NCI-H460 (cell line): ENCODE measurements around the gene HGD. TPM values are rescaled to one million over a fixed set of nuclear protein-coding genes. Genes with fewer than 3 reads are reported as not detected.
A peak's percentile ranks its signal among the peaks of the same experiment; 100 is the strongest.

Source experiments
- DNase-seq: peaks from one replicate; pipeline ENCODE4 v3.0.0-alpha.2; 2016; ENCODE audit warnings: low read depth; ENCODE audit errors: extremely low read depth
- small RNA-seq, 2 experiments: library from RNA; depleted of rRNA; stranded (forward); fragments of <200 nt; gene quantifications; one replicate each; pipeline ENCODE3, GENCODE V24; 2014
- total RNA-seq: library from RNA; depleted of rRNA; stranded (reverse); fragments of >200 nt; shearing (Covaris generic); gene quantifications from 2 replicates; pipeline ENCODE4 v1.2.3, GENCODE V29; 2014; rRNA removed

HGD gene
- total RNA-seq, 1 experiment from 2014 or later: 1.3 TPM

GRCh38 chr3:120596853-120597223 lies 85.2 kb downstream of the HGD start:
- DNase-seq: no peak

GRCh38 chr3:120596116-120596852 lies 85.8 kb downstream of the HGD start, which contains the start of gene NDUFB4:
NDUFB4 (plus strand) TSS chr3:120596336; CDS start chr3:120596360, 24 bp downstream.
- peak; percentile 97 for DNase-seq

- no peak for DNase-seq
Observed at GRCh38 chr3:120595788-120596115, 86.3 kb downstream of the HGD start.

GRCh38 chr3:120587332-120587975 lies 94.6 kb downstream of the HGD start:
- no peak for DNase-seq

Small RNA genes within 50 kb of the gene (small RNA-seq; reads per million reads assigned to genes)
- gene MTCO1P29 (0 reads per million in 2 experiments), gene MTCO2P29 (0 reads per million in 2 experiments)

Other genes starting within 250 kb of the HGD start
- 88.9 and 101 TPM in 2 replicates for gene FSTL1, start 231.2 kb downstream of the HGD start, total RNA-seq
- 185 and 192 TPM in 2 replicates for gene NDUFB4, start 85.9 kb downstream of the HGD start, total RNA-seq
- gene RABL3, start 60.3 kb upstream of the HGD start, total RNA-seq: 15.1 and 21.2 TPM in 2 replicates
- gene GTF2E1, start 60.5 kb upstream of the HGD start, total RNA-seq: 16.9 and 19.1 TPM in 2 replicates
- gene STXBP5L, start 226.0 kb upstream of the HGD start, total RNA-seq: 0.02 TPM in 1 of 2 replicates, not detected in the other